ENCODE results near the gene ANKRD37.

ANKRD37 gene

DNA sequence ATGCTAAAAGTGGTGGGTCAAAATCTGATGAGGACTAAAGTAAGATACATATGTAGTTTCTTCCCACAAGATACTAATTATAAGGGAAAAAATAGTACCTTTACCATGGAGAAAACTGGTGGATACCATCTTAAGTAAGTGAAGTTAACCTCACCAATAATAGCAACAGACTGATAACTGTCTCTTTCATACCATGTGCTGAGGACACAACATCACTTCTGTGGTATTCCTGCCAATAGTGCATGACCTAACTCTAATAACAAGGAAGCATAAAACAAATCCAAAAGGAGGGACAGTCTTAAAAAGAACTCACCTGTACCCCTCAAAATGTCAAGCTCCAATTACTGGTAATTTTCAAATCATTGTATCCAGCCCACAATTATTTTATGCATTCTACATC lies 20.3 kb downstream of the ANKRD37 start:
- no peak for DNase-seq (ENCODE audit: low read depth in 2 of 2)

DNA sequence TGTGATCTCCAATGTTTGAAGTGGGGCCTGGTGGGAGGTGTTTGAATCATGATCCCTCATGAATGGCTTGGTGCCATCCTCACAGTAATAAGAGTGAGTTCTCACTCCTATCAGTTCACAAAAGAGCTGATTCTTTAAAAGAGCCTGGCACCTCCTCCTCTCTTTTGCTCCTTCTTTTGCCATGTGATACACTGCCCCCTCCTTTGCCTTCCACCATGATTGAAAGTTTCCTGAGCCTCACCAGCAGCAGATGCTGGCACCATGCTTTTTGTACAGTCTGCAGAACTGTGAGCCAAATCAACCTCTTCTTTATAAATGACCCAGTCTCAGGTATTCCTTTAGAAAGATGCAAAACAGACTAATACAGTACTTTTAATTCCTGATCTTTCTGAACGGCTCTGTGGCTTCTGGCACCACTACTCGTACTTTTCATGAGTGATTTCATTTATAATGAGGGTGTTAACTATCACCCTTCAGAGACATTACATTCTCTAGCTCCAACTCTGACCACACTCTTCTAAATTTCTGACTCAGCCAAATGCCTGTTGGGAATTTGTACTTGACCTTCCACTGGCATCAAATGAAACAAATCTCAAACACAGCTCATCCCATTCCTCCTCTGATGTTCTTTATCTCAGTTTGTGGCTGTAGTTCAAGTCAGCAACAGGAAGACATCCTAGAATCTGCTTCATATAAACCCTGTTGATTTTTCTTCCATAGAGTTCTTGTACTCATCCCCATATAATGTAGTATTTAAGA lies 24.9 kb downstream of the ANKRD37 start:
- no peak for DNase-seq (ENCODE audit: low read depth in 2 of 2)

DNA sequence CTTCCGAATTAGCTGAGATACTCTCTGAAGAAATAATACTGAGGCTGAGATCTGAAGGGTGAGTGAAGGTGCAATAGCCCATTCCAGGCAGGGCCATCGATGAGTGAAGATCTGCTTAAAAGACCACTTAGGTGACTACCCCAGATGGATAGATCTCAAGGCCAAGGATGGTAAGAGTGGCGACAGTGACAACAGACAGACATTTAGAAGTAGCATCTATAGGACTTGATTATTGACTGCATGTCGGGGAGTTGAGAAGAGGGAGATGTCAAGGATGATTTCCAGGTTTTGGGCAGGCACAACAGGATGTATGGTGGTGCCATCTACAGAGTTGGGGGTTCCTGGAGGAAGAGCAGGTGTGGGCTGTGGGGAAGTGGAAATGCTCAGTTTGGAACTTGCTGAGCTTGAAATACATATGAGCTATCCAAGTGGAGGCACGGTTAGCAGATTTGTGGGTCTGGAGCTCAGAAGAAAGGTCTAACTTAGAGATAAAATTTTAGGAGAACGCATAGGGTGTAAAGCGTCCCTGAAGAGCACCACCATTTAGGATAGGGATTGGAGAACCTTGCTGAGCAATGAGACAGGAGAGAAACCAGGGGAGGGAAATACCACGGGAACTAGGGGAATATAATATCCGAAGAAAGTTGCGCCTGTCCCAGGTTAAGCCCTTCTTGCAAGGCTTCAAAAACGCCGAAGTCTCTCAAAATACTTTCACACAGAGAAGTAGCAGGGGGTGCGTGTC lies 28.4 kb downstream of the ANKRD37 start:
- no peak for DNase-seq (ENCODE audit: low read depth in 2 of 2)

DNA sequence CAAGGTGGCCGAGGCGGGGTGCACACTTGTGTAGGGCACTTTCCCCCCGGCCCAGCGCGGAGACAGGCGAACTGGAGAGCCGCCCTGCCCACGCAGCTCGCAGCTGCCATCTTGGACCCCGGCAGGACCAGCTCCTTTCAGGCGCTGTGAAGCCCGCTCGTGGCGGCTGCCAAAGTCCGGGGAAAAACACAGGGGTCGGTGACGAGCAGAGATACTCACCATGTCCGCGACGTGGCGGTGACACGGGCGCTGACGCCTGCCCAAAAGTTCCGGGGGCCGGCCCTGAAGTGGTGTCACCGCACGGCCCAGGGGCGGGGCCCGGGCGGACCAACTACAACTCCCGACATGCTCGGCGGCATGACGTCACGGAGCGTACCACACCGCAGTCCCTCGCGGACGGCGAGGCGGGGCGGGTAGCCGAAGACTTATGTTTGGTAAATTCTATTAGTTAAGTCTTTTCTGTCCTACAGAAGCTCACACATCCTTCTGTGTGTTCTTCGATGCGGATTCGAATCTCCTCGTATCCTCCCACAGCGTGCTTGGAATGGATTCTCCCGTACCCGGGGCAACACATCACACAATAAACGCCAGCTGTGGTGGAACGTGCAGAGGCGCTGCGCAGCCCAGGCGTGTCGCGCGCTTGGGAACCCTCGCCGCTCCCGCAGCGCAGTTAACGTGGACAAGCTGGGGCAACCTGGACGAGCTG lies 29.2 kb downstream of the ANKRD37 start, which contains the start of gene UFSP2:
Gene UFSP2, minus strand, starts transcription at position 318 of the 706 bp plus-strand sequence. Its CDS starts 96 bp downstream, at position 222.
- peak; percentile 71 to 84 for DNase-seq (ENCODE audit: low read depth in 2 of 2)

DNA sequence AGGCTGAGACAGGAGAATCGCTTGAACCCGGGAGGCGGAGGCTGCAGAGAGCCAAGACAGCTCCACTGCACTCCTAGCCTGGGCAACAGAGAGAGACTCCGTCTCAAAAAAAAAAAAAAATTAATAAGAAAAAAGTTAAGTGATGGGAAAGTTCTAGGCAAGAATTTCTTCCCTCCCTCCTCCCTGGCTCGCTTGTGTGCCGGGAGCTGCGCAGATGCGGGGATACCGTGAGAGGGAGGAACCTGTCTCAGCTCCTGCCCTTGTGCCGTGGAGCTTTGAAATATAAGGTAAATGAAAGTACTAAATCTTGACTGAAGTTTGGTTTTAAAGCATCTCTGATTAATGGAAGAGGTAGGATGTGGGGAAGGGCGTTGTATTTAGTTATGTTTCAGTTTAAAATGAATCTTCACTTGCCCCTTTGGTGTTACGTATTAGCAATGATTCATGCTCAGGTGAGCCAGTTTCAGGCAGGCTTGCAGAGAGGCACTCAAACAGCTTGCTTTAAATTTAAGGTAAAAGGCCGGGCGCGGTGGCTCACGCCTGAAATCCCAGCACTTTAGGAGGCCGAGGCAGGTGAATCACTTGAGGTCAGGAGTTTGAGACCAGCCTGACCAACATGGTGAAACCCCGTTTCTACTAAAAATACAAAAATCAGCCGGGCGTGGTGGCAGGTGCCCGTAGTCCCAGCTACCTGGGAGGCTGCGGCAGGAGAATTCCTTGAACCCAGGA lies 30.5 kb downstream of the ANKRD37 start:
- DNase-seq (ENCODE audit: low read depth in 2 of 2): no peak

DNA sequence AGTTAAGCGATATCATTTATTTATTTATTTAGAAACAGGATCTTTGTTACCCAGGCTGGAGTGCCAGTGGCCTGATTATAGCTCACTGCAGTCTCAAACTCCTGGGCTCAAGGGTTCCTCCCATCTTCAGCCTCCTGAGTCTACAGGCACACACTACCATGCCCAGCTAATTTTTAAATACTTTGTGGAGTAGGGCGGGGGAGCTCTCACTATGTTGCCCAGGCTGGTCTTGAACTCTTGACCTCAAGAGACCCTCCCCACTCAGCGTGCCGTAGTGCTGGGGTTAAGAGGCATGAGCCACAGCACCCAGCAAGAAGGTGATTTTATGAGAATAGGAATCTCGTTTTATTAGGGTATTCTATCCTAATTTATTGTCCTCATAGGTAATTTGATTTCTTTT lies 33.0 kb downstream of the ANKRD37 start:
- no peak for DNase-seq (ENCODE audit: low read depth in 2 of 2)

DNA sequence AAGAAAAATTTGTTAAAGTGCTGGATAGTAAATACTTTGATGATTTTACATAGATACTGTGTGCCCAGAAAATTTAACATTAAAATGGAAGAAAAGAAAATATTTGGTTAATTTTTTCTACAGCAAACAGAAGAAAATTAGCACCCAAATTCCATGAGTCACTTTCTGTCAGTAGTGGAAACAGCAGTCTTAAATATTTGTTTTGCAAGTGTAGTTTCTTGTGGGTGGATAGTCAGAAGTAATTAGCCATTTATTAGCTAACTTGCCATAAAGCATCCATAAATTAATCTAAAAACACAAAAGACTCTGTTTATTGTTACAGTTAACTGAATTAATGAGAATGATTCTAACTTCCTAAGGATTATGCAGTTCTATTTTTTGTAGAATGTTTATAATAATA lies 38.8 kb downstream of the ANKRD37 start:
- DNase-seq (ENCODE audit: low read depth in 2 of 2): no peak

DNA sequence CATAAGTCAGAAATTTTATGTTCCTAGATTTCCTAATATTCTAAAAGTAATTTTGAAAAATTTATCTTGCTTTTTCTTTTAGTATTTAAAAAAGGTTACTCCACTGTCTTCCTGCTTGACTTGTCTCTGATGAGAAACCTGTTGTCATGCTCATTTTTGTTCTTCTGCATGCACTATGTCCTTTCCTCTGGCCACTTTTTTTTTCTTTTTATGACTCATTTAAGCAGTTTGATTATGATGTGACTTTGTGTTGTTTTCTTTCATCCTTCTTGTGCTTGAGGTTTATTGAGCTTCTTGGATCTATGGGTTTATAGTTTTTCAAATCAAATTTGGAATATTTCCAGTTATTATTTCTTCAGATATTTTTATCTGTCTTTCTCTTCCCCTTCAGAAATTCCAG lies 41.2 kb downstream of the ANKRD37 start:
- DNase-seq (ENCODE audit: low read depth in 2 of 2): no peak

DNA sequence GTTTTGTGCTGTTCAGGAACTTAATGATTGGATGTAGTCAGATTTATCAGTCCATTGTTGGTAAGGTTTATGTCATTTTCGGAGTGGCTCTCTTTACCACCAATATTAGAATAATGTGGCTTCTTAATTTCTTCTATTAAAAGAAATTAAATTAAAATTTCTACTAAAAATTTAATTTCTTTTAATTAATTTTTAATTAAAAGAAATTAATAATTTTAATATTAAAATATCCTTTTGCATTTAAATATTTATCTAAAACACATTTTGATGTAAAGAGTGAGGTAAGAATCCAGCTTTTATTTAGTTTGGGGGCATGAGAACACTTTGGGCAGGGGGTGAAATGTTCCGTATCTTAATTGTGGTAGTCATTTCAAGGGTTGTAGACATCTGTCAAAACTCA lies 44.8 kb downstream of the ANKRD37 start:
- DNase-seq (ENCODE audit: low read depth in 2 of 2): no peak

DNA sequence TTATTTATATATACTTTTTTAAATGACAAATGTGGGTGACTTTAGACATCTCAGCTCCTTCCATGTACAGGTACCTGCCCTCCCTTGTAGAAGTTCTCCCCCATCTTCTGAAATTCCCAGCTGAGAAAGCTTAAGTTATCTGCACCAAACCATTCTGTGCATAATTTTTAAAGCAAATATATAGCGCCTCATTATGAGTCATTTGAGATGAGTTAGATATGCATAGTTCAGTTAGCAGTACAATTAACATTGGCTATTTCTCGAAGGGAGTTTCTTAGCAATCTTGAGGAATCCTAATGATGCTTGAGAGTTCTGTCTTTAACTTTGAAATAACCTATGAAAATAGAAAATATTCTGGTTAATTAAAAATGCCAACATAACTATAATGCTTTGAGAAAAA lies 48.6 kb downstream of the ANKRD37 start:
- DNase-seq (ENCODE audit: low read depth in 2 of 2): no peak
